ENCODE data around the gene PRPF8.

The PRPF8 gene

DNA sequence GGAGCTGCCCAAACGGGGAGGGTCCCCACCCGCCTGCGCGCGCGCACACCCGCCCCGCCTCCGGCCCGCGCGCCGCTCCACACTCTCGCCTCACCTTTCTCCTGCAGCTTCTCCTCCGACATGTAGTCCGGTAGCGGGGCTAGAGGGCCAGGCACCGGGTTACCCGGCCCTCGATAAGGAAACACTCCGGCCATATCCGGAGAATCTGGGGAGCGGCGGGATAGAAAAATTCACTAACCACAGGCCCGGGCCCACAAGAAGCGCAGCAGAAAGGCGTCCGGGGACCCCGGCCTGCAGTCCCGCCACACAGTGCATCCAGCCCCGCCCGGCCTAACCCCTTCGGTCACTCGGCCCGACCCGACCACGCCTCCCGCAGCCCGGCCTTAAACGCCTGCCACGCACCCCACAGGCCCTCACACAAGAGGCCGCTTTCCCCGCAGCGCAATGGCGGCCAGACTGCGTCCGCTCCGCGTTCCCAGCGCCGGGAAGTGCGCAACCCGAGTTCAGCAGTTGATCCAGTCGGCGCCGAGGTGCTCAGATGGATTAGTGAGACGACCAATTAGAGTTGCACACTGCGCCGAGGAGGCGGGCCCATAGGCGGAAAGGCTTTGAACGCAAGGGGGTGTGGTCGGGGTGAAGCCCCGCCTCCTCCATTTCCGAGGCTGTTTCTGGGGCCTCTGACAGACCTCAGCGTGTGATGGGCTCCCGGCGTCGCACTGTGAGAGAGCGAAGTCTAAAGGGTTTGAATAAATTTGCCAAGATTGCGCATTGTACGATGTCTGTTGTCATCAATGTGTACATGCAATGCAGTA is at the start of gene PRPF8:
PRPF8 (minus strand) TSS at position 490 of the 812 bp plus-strand sequence; CDS start at position 194, 296 bp downstream.
- TF ChIP-seq GATA1 (IDR thresholded peaks at IDR 0.05; ENCODE audit: low read depth, low read length), result no peak
- TF ChIP-seq POLR2A (IDR thresholded peaks at IDR 0.05; ENCODE audit: low read length), result peak; percentile 93
- DNase-seq, result peak; percentile 98 to 99

DNA sequence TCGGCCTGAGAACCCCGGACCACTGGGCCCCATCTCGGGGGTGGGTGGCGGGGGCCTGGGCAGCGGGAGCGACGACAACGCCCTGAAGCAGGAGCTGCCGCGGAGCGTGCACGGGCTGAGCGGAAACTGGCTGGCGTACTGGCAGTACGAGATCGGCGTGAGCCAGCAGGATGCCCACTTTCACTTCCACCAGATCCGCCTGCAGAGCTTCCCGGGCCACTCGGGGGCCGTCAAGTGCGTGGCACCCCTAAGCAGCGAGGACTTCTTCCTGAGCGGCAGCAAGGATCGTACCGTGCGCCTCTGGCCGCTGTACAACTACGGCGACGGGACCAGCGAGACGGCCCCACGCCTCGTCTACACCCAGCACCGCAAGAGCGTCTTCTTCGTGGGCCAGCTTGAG is 49.1 kb upstream of the PRPF8 start:
- TF ChIP-seq GATA1 (IDR thresholded peaks at IDR 0.05; ENCODE audit: low read depth, low read length) (no peak), POLR2A (IDR thresholded peaks at IDR 0.05; ENCODE audit: low read length) (no peak)
- DNase-seq, result no peak

DNA sequence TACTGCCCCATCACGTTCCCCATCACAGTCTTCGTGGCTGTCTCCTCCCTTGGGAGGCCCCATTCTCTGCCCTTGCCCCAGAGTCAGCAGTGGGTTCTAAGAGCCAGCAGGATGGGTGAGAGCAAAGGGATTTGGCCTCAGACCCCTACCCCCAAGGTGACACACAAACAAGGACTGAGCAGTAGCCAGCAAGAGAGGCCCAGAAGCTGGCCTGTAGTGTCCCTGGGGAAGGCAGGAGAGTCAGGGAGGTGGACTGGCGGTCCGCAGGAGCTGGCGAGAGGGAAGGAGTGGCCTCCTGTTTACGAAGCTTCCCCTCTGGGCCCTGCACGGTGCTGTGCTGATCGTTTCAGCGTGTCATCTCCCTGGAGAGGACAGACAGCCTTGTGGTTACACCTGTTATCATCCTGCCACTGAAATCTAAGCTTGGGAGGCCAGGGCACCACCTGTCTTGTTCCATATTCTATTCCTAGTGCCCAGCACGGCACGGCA is 48.2 kb upstream of the PRPF8 start:
- no peak for TF ChIP-seq GATA1 (IDR thresholded peaks at IDR 0.05; ENCODE audit: low read depth, low read length)
- TF ChIP-seq POLR2A (IDR thresholded peaks at IDR 0.05; ENCODE audit: low read length), result peak; percentile 13
- DNase-seq, result no peak

DNA sequence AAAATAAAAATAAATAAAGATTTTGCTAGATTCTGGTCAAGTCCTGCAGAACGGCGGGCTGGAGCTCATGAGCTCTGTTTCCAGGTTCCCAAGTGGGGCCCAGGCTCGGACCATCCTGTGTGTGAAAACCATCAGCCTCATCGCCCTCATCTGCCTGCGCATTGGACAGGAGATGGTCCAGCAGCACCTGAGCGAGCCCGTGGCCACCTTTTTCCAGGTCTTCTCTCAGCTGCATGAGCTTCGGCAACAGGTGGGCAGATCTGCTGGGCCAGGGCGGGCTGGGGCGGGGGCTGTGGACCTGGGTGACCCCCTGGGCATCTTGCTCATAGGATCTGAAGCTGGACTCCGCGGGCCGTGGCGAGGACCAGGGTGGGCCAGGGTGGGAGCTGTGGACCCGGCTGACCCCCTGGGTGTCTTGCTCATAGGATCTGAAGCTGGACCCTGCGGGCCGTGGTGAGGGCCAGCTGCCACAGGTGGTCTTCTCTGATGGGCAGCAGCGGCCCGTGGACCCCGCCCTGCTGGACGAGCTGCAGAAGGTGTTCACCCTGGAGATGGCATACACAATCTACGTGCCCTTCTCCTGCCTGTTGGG is 47.7 kb upstream of the PRPF8 start:
- no peak for TF ChIP-seq GATA1 (IDR thresholded peaks at IDR 0.05; ENCODE audit: low read depth, low read length)
- TF ChIP-seq POLR2A (IDR thresholded peaks at IDR 0.05; ENCODE audit: low read length), result no peak
- no peak for DNase-seq

DNA sequence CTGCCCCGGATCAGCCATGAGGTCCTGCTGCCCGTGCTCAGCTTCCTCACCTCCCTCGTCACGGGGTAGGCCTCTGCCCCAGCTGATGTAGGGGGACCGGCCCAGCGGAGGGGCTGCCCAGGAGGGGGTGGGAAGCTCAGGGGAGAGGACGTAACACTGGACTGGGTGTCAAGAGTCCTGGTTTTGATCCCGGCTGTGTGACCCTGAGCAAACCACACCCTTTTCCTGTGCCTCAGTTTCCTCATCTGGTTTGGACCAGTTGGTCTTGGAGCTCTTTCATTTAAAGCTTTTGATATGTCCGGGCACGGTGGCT is 46.5 kb upstream of the PRPF8 start:
- TF ChIP-seq GATA1 (IDR thresholded peaks at IDR 0.05; ENCODE audit: low read depth, low read length), result no peak
- no peak for TF ChIP-seq POLR2A (IDR thresholded peaks at IDR 0.05; ENCODE audit: low read length)
- DNase-seq, result no peak

DNA sequence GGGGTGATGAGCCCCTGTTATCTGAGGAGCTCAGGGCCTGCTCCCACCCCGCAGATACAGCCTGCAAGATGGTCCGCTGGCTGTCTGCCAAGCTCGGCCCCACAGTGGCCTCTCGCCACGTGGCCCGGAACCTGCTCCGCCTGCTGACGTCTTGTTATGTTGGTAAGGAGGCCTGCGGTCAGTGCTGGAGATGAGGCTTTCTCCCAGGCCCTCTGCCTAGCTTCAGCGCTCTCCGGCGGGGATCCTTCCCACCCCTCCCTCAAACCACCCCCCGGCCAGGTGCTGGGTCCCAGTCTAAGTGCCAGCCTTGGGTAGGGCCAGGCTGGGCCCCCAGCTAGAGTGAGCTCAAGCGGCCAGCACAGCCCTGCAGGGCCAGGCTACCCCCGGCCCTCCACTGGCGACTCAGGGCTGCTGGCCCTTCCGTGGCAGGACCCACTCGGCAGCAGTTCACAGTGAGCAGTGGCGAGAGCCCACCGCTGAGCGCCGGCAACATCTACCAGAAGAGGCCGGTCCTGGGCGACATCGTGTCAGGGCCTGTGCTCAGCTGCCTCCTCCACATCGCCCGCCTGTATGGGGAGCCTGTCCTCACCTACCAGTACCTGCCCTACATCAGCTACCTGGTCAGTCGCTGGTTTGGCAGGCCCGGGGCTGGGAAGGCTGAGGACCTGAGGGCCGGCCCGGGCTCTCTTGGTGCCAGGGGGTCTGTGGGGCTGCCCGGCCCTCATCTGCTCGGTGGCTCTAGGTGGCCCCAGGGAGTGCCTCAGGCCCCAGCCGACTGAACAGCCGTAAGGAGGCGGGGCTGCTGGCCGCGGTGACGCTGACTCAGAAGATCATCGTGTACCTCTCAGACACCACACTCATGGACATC is 45.9 kb upstream of the PRPF8 start:
- peak; percentile 99 to 100 for DNase-seq
- TF ChIP-seq POLR2A (IDR thresholded peaks at IDR 0.05; ENCODE audit: low read length), result peak; percentile 54
- TF ChIP-seq GATA1 (IDR thresholded peaks at IDR 0.05; ENCODE audit: low read depth, low read length), result no peak

DNA sequence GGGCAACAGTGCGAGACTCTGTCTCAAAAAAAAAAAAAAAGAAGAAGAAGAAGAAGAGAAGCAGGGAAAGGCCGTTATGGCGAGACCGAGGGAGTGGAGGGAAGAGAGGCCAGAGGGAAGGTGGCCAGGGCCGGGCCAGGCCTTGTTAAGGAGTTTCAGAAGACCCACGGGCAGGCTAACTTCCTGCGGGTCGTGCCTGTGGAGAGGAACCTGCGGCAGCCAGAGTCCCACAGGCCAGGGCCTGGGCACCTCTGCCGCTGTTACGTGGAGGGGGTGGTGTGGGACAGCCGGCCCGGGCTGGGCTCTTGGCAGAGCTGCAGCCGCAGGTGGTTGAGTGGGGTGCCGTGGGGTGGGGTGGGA is 45.3 kb upstream of the PRPF8 start:
- TF ChIP-seq GATA1 (IDR thresholded peaks at IDR 0.05; ENCODE audit: low read depth, low read length) (no peak), POLR2A (IDR thresholded peaks at IDR 0.05; ENCODE audit: low read length) (no peak)
- DNase-seq, result no peak

DNA sequence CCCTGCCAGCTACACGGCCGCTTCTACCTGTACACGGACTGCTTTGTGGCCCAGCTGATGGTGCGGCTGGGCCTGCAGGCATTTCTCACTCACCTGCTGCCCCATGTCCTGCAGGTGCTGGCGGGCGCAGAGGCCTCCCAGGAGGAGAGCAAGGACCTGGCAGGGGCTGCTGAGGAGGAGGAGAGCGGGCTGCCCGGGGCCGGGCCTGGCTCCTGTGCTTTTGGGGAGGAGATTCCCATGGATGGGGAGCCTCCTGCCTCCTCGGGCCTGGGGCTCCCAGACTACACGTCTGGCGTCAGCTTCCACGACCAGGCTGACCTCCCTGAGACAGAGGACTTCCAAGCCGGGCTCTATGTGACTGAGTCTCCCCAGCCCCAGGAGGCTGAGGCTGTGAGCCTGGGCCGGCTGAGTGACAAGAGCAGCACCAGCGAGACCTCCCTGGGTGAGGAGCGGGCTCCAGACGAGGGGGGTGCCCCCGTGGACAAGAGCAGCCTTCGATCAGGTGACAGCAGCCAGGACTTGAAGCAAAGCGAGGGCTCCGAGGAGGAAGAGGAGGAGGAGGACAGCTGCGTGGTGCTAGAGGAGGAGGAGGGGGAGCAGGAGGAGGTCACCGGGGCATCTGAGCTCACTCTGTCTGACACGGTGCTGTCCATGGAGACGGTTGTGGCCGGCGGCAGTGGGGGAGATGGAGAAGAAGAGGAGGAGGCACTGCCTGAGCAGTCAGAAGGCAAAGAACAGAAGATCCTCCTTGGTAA is 43.4 kb upstream of the PRPF8 start:
- no peak for DNase-seq
- TF ChIP-seq GATA1 (IDR thresholded peaks at IDR 0.05; ENCODE audit: low read depth, low read length), result no peak

DNA sequence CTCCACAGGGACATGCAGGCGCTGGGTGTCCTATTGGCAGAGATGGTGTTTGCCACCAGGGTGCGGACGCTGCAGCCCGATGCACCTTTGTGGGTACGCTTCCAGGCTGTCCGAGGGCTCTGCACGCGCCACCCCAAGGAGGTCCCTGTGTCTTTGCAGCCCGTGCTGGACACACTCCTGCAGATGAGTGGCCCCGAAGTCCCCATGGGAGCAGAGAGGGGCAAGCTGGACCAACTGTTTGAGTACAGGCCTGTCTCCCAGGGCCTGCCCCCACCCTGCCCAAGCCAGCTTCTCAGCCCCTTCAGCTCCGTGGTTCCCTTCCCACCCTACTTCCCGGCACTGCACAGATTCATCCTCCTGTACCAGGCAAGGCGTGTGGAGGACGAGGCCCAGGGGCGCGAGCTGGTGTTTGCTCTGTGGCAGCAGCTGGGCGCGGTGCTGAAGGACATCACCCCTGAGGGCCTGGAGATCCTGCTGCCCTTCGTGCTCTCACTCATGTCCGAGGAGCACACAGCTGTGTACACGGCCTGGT is 42.7 kb upstream of the PRPF8 start:
- TF ChIP-seq GATA1 (IDR thresholded peaks at IDR 0.05; ENCODE audit: low read depth, low read length), result no peak
- no peak for TF ChIP-seq POLR2A (IDR thresholded peaks at IDR 0.05; ENCODE audit: low read length)
- no peak for DNase-seq

DNA sequence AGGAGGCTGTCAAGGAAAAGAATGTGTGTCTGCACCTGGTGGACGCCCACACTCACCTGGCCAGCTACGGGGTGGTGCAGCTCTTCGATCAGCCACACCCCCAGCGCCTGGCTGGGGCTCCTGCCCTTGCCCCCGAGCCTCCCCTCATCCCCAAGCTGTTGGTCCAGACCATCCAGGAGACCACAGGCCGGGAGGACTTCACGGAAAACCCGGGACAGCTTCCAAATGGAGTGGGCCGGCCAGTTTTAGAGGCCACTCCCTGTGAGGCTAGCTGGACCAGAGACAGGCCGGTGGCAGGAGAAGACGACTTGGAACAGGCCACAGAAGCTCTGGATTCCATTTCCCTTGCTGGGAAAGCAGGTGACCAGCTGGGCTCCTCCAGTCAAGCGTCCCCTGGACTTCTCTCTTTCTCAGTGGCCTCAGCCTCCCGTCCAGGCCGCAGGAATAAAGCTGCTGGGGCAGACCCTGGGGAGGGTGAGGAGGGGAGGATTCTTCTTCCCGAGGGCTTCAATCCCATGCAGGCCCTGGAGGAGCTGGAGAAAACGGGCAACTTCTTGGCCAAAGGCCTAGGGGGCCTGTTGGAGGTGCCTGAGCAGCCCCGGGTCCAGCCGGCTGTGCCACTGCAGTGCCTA is 42.1 kb upstream of the PRPF8 start:
- TF ChIP-seq GATA1 (IDR thresholded peaks at IDR 0.05; ENCODE audit: low read depth, low read length) (no peak), POLR2A (IDR thresholded peaks at IDR 0.05; ENCODE audit: low read length) (no peak)
- no peak for DNase-seq

DNA sequence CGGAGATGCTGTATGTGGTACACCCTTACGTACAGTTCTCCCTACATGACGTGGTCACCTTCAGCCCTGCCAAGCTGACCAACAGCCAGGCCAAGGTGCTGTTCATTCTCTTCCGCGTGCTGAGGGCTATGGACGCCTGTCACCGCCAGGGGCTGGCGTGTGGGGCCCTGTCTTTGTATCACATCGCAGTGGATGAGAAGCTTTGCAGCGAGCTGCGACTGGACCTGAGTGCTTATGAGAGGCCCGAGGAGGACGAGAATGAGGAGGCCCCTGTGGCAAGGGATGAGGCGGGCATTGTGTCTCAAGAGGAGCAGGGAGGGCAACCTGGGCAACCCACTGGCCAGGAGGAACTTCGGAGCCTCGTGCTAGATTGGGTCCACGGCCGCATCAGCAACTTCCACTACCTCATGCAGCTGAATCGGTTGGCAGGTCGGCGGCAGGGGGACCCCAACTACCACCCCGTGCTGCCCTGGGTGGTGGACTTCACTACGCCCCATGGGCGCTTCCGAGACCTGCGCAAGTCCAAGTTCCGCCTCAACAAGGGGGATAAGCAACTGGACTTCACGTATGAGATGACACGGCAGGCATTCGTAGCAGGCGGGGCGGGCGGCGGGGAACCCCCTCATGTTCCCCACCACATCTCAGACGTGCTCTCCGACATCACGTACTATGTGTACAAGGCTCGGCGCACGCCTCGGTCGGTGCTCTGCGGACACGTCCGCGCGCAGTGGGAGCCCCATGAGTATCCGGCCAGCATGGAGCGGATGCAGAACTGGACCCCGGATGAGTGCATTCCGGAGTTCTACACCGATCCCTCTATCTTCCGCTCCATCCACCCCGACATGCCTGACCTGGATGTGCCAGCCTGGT is 41.2 kb upstream of the PRPF8 start:
- DNase-seq, result no peak
- TF ChIP-seq GATA1 (IDR thresholded peaks at IDR 0.05; ENCODE audit: low read depth, low read length) (no peak), POLR2A (IDR thresholded peaks at IDR 0.05; ENCODE audit: low read length) (no peak)
